BJ (cell line): Measurements from ENCODE around the gene NPY1R. TPM values are rescaled to one million over a fixed set of nuclear protein-coding genes. Genes with fewer than 3 reads are reported as not detected.

Experiments
- CTCF ChIA-PET: fragments of 350-600 bp; formaldehyde crosslinking; extraction: SDS; loops from one replicate; lab custom pipeline; 2021; ENCODE audit warnings: antibody characterized with exemption, inconsistent platforms; lab: Yijun Ruan, JAX
- POLR2A ChIA-PET: fragments of 300-600 bp; sonication (Branson Sonifier 250); formaldehyde crosslinking; extraction: SDS; loops from one replicate; lab custom pipeline; 2021; ENCODE audit warnings: antibody characterized with exemption; lab: Charles Lee
- DNase-seq: peaks from one replicate; pipeline ENCODE4 v3.0.0-alpha.2; 2011; ENCODE audit warnings: low read depth
- H3K27me3 ChIP-seq: 2 replicates; pipeline ENCODE4 v1.6.0; 2011; ENCODE audit warnings: low read length; ENCODE audit not compliant: control insufficient read depth, insufficient read depth
- H3K36me3 ChIP-seq: 2 replicates; pipeline ENCODE4 v1.5.1; 2011; ENCODE audit warnings: low read length; ENCODE audit not compliant: control insufficient read depth, insufficient read depth
- H3K4me3 ChIP-seq: 2 replicates; pipeline ENCODE4 v1.5.1; 2011; ENCODE audit warnings: low read depth, mild to moderate bottlenecking, control low read depth, low read length
- CTCF ChIP-seq: IDR thresholded peaks from 2 replicates; pipeline ENCODE4 v1.5.1; 2011; ENCODE audit warnings: low read depth, mild to moderate bottlenecking, control low read depth, inconsistent platforms, low read length, moderate library complexity; ENCODE audit not compliant: insufficient read depth
- polyA plus RNA-seq: library from polyadenylated mRNA; depleted of rRNA; stranded (reverse); fragments of >200 nt; gene quantifications from 2 replicates; pipeline ENCODE4 v1.2.3, GENCODE V29; 2011

NPY1R gene
- polyA plus RNA-seq, 1 experiment: not detected

DNA sequence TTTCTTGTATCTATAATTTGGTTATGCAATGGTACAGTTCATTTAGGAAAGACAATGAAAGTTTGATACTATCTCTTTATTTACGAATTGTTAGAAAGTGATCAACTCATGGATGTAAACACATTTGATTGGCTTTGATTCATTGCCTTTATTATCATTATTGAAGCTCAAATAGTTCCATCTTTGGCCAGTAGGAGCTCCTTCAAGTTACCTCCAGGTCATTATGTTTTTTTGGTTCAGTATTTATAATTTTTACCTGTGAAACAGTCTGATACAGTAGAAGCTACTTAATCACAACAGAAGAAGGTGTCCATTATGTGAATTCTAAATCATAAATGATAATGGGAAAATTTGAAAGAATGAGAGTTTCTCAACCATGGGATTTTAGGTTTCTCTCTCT lies 23.7 kb upstream of the NPY1R start:
- Histone ChIP-seq H3K27me3 (no peaks in the 10 kb centered on the region), H3K4me3 (no peak overlapping the region), H3K36me3 (no peaks in the 10 kb centered on the region)
- POLR2A ChIA-PET: no interaction called here
- TF ChIP-seq CTCF: no peak
- no peak for DNase-seq
- CTCF ChIA-PET: interaction anchor here (0.7 kb wide), 1 partner anchor 23 kb away, joined by 3 read pairs; the partner anchor contains the start of gene NPY1R

GRCh38 chr4:163353054-163353453 lies 20.7 kb upstream of the NPY1R start:
- Histone ChIP-seq H3K27me3 (no peaks in the 10 kb centered on the region), H3K36me3 (no peaks in the 10 kb centered on the region), H3K4me3 (no peak overlapping the region)
- TF ChIP-seq CTCF: no peak
- no peak for DNase-seq
- ChIA-PET POLR2A (no interaction called here), CTCF (no interaction called here)

DNA sequence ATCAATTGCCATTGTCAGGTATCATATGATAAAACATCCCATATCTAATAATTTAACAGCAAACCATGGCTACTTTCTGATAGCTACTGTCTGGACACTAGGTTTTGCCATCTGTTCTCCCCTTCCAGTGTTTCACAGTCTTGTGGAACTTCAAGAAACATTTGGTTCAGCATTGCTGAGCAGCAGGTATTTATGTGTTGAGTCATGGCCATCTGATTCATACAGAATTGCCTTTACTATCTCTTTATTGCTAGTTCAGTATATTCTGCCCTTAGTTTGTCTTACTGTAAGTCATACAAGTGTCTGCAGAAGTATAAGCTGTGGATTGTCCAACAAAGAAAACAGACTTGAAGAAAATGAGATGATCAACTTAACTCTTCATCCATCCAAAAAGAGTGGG lies 18.3 kb upstream of the NPY1R start:
- POLR2A ChIA-PET: no interaction called here

DNA sequence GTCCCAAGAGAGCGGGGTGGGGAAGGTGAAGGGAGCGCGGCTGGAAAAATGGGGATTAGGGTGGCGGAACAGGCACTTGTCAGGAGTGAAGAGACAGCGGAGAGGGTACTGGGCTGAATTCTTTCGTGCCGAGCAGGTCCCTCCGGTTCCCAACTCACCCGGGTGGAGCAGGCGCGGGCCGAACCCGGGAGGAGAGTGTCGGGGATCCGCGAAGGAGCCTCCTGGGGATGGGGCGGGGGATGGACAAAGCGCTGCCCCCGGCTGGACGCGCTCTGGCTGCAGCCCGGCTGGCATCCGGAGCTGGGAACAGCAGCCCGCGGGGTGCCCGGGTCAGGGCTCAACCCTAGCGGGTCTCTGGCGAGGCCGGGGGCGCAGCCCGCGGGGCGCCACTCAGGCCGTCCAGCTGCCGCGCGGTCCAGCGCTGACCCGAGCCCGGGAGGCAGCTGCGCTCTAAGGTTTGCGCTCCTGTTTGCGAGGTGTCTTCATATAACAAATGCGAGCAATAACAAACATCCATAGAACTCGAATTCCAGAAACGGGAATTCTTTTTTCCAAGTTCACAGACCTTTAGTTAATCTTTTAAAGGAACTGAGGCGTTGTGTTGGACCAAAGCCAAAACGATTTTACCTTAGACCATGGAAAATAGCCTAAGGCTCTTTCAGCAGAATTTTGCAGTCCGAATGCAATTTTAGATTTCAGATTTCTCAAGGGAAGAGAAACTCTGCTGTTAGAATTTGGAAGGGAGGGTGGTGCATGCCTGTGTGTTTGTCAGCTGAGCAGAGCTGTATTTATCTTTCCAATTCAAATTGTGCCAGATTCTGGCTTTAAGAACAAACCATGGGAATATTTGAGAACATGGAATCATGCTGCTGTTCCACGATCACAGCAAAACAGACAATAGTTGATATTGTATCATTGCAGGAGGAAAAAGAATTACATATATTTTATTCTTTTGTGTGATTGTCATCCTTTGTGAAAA lies 12.0 kb upstream of the NPY1R start:
- DNase-seq: no peak
- H3K27me3 ChIP-seq: peaks cover 11% of the 10 kb centered on the region
- H3K36me3 ChIP-seq: no peaks in the 10 kb centered on the region
- no peak overlapping the region for H3K4me3 ChIP-seq
- no peak for TF ChIP-seq CTCF
- ChIA-PET CTCF (no interaction called here), POLR2A (no interaction called here)

More for the DNA sequence above, 18.3 kb upstream of the NPY1R start:
- Histone ChIP-seq H3K27me3 (no peaks in the 10 kb centered on the region), H3K4me3 (no peak overlapping the region), H3K36me3 (no peaks in the 10 kb centered on the region)
- DNase-seq: no peak
- TF ChIP-seq CTCF: no peak
- CTCF ChIA-PET: no interaction called here

DNA sequence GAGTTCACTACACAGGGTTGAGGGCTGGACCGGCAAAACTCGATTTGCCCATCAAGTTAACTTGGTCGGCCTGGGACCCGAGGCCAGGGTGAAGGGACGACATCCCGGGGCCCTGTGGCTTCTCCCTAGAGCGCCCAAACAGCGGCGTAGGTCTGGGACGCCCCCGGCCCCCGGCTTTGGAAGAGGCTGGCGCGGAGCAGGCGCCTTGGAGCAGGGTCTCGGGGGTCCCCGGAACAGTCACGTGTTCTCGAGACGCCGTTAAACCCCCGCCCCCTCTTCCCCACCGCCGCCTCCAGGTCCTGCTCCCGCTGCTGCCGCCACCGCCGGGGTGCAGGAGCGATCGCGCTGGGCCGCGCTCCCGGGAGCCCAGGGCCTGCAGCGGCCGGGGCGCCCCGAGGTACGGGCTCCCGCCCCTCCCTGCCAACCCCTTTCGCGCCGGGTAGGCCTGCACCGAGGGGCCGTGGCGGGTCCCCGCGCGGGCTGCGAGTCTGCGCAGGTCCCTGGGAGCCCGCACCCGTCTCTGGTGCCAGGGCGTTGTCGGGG lies 11.3 kb upstream of the NPY1R start, which contains the start of gene NPY5R:
Gene NPY5R, plus strand, starts transcription at position 289 of the 543 bp plus-strand sequence. CDS start 6,382 bp downstream, outside the sequence.
- CTCF ChIA-PET: interaction anchor here (0.6 kb wide), 1 partner anchor 843 kb away, joined by 3 read pairs; no protein-coding TSS in a partner anchor
- no peak for DNase-seq
- Histone ChIP-seq H3K36me3 (no peaks in the 10 kb centered on the region), H3K4me3 (no peak within 1 kb of the TSS), H3K27me3 (peaks cover 11% of the 10 kb centered on the region)
- no peak for TF ChIP-seq CTCF
- POLR2A ChIA-PET: no interaction called here
